ENCODE results near the gene SORCS2.

GRCh38 chr4:7487502-7487901, 295.2 kb downstream of the SORCS2 start:
- TF ChIP-seq CTCF (IDR thresholded peaks at IDR 0.05; ENCODE audit: low read depth, low read length), result no peak
- no peak for TF ChIP-seq EZH2phosphoT487 (IDR thresholded peaks at IDR 0.05; ENCODE audit: low read depth)
